GM12878 (cell line): Measurements from ENCODE around the gene BEX3. TPM values are rescaled to one million over a fixed set of nuclear protein-coding genes. Genes with fewer than 3 reads are reported as not detected.
A peak's percentile ranks its signal among the peaks of the same experiment; 100 is the strongest.

Source experiments
- ATAC-seq: fragments of 200-7000 bp; cut with Tn5 transposase; 3 replicates; pipeline ENCODE4 v1.9.1; 2020; ENCODE audit warnings: mild to moderate bottlenecking, moderate library complexity
- BruUV-seq: library from RNA; stranded (reverse); fragments of 400-500 nt; replicated peaks from 2 replicates; lab custom pipeline; 2021; lab: Mats Ljungman, UMichigan
- CTCF ChIA-PET: fragments of 300-600 bp; sonication (Branson Sonifier 250); formaldehyde crosslinking; extraction: SDS; loops from one replicate; lab custom pipeline; 2021; ENCODE audit warnings: inconsistent platforms; lab: Yijun Ruan, JAX
- POLR2A ChIA-PET: fragments of 350-600 bp; formaldehyde crosslinking; extraction: SDS; loops from one replicate; lab custom pipeline; 2021; ENCODE audit warnings: inconsistent platforms; lab: Charles Lee
- RAD21 ChIA-PET: fragments of 300-600 bp; sonication (Branson Sonifier 250); formaldehyde crosslinking; loops from one replicate; lab custom pipeline; 2023; ENCODE audit warnings: antibody characterized with exemption; ENCODE audit not compliant: unreplicated experiment; lab: Charles Lee
- SMC1A ChIA-PET: fragments of 300-600 bp; sonication (Branson Sonifier 250); formaldehyde crosslinking; loops from one replicate; lab custom pipeline; 2023; ENCODE audit not compliant: unreplicated experiment, uncharacterized antibody; lab: Charles Lee
- DNase-seq: peaks from one replicate; pipeline ENCODE4 v3.0.0-alpha.2; 2011; ENCODE audit warnings: low read depth, low spot score
- FAIRE-seq: peaks from 3 replicates; lab custom pipeline; 2011; peaks lifted over from hg19 to GRCh38; lab: Jason Lieb, UNC
- H2AFZ ChIP-seq: 2 replicates; pipeline ENCODE4 v1.6.0; 2011; ENCODE audit warnings: low read depth, low read length, control low read depth; ENCODE audit not compliant: control insufficient read depth
- H3K27ac ChIP-seq: 2 replicates; pipeline ENCODE4 v1.5.1; 2011; ENCODE audit warnings: control low read depth; ENCODE audit not compliant: control insufficient read depth, insufficient read depth
- H3K27me3 ChIP-seq, 2 experiments: replicated peaks in 1 of 2; 2 replicates each; pipeline versions ENCODE4 v1.6.0 to v1.6.1; 2011; ENCODE audit warnings: low read length in 1 of 2; ENCODE audit not compliant: control insufficient read depth in 2 of 2, insufficient read depth in 2 of 2
- H3K36me3 ChIP-seq, 2 experiments: 2 replicates each; pipeline ENCODE4 v1.5.1; 2011; ENCODE audit warnings: low read length in 1 of 2; ENCODE audit not compliant: control insufficient read depth in 2 of 2, insufficient read depth in 2 of 2
- H3K4me1 ChIP-seq: 2 replicates; pipeline ENCODE4 v1.6.1; 2011; ENCODE audit warnings: mild to moderate bottlenecking, low read length, moderate library complexity, mixed read lengths; ENCODE audit not compliant: control insufficient read depth, insufficient read depth
- H3K4me2 ChIP-seq: 2 replicates; pipeline ENCODE4 v1.6.0; 2011; ENCODE audit warnings: control low read depth; ENCODE audit not compliant: control insufficient read depth, insufficient read depth
- H3K4me3 ChIP-seq: fragments of 200-600 bp; sonication (generic); 2 replicates; pipeline ENCODE4 v1.5.1; 2016
- H3K79me2 ChIP-seq: 2 replicates; pipeline ENCODE4 v1.6.0; 2011; ENCODE audit warnings: low read length; ENCODE audit not compliant: control insufficient read depth, insufficient read depth
- H3K9ac ChIP-seq: 2 replicates; pipeline ENCODE4 v1.8.0; 2011; ENCODE audit warnings: low read length, control low read depth, mixed read lengths; ENCODE audit not compliant: control insufficient read depth, insufficient read depth
- H3K9me3 ChIP-seq: replicated peaks from 3 replicates; pipeline ENCODE4 v1.5.1; 2011; ENCODE audit warnings: mild to moderate bottlenecking, low read length; ENCODE audit not compliant: control insufficient read depth, insufficient read depth
- H4K20me1 ChIP-seq: 2 replicates; pipeline ENCODE4 v1.6.0; 2011; ENCODE audit not compliant: control insufficient read depth, insufficient read depth
- IKZF1 ChIP-seq: fragments of 450-650 bp; conservative IDR thresholded peaks from 2 replicates; pipeline ENCODE4 v1.6.1; 2017; ENCODE audit warnings: antibody characterized with exemption, mild to moderate bottlenecking
- IKZF2 ChIP-seq, 2 experiments: fragments of 450-650 bp; IDR thresholded peaks; 2 replicates each; pipeline ENCODE4 v1.6.1; 2017; ENCODE audit warnings: mild to moderate bottlenecking in 2 of 2, moderate library complexity in 2 of 2
- RFX5 ChIP-seq: IDR thresholded peaks from 2 replicates; pipeline ENCODE4 v1.6.1; 2011; ENCODE audit warnings: low read depth, low read length, improper control_type of control experiment
- WGBS: methylation state at CpG from one replicate; pipeline ENCODE4 v1.1.6; 2016; ENCODE audit warnings: low lambda C conversion rate; ENCODE audit not compliant: insufficient replicate concordance, insufficient coverage; ENCODE audit errors: missing lambda C conversion rate; 5-methylcytosine and 5-hydroxymethylcytosine counted together
- in situ Hi-C: fragments of 300-500 bp; cut with MboI; formaldehyde crosslinking; loops from 9 replicates; pipeline ENCODE4 v1.14.3; 2018; ENCODE audit warnings: mixed read lengths
- intact Hi-C: fragments of 100-400 bp; cut with micrococcal nuclease; formaldehyde crosslinking; loops from one replicate; pipeline ENCODE4 v1.14.2; 2022; ENCODE audit not compliant: unreplicated experiment
- polyA plus RNA-seq, 11 experiments: library from polyadenylated mRNA; depleted of rRNA in 4 of 11; unstranded in 6 of 11; stranded (reverse) in 5 of 11; fragments of >200 nt; fragmentation: Nextera tagmentation in 4 of 11; fragmentation: Illumina TruSeq in 1 of 11; extraction: Ambion mirVana in 4 of 11; extraction: Trizol in 1 of 11; gene quantifications; 1 replicate in 1 of 11; 2 replicates in 10 of 11; pipeline versions ENCODE4 v1.2.1 to v1.2.3, GENCODE V29; 2011 to 2016; ENCODE audit warnings: inconsistent platforms in 2 of 11, missing spikeins in 2 of 11, low read depth in 1 of 11
- total RNA-seq, 4 experiments: library from RNA; depleted of rRNA in 3 of 4; stranded (reverse); fragments of >200 nt in 3 of 4; fragmentation: Illumina TruSeq in 1 of 4; extraction: Trizol in 1 of 4; gene quantifications; 2 replicates each; pipeline versions ENCODE4 v1.2.1 to v1.2.3, GENCODE V29; 2013 to 2021
- TF ChIP-seq, protein P1 (sequence below): IDR thresholded peaks from 2 replicates; pipeline ENCODE4 v1.6.1; 2011; ENCODE audit warnings: borderline replicate concordance, low read depth, mild to moderate bottlenecking, moderate library complexity, mixed read lengths, low read length; ENCODE audit not compliant: insufficient read depth; ENCODE audit errors: extremely low read length

BEX3 gene
- total and polyA plus RNA-seq, 10 of the 15 experiments (the other 5 are each of a cell fraction or from before 2014, with no cell fraction given), result 1.3 to 1.5 TPM; not detected in 8

DNA sequence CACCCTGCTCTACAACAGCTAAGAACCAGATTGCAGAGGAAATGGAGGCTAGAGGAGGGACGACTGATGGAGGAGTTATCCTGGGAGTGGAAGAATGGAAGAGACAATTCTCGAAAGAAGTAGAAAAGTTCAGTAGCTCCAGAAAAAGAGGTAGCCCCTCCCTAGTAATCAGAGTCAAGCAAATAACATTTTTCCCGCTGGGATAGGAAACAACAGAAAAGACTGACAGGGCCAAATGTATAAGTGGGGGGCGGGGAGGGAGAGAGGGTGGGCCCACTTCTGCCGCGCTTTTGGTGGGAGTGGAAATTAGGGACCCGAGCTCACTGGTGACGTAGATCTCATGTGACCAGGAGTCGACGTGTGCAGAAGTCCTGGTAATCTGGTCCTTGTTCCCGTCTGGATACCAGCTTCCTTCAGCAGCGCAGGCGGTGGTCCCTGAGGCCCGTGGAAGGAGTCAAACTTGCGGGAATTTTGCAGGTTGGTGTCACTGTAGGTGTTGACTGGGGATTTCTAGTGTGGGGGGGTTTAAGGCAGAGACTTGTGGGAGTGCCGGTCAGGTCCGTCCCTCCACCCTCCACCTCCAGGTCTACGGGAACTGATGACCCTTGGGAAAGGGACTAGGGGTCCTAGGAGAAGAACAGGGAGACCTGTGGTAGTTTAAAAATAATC lies 20.1 kb upstream of the BEX3 start, which contains the start of gene TCEAL9:
TCEAL9 (plus strand) TSS at position 377 of the 669 bp plus-strand sequence. CDS start 1,179 bp downstream, outside the sequence.
- TF ChIP-seq, protein P1, sequence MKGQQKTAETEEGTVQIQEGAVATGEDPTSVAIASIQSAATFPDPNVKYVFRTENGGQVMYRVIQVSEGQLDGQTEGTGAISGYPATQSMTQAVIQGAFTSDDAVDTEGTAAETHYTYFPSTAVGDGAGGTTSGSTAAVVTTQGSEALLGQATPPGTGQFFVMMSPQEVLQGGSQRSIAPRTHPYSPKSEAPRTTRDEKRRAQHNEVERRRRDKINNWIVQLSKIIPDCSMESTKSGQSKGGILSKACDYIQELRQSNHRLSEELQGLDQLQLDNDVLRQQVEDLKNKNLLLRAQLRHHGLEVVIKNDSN, result peak; percentile 29
- TF ChIP-seq IKZF1 (0 out of 2 replicates have a peak, but pooled peaks have one; percentile 24), RFX5 (no peak), IKZF2 (IDR thresholded peaks at IDR 0.05) (0 out of 4 replicates have a peak, but pooled peaks of 1 of the 2 experiments have one; percentile 21)
- ChIA-PET SMC1A (no interaction called here), CTCF (interaction anchor here (1.9 kb wide), 1 partner anchor 15 kb away, joined by 7 read pairs; no protein-coding TSS in a partner anchor), POLR2A (no interaction called here), RAD21 (interaction anchor here (0.6 kb wide), 1 partner anchor 305 kb away, joined by 3 read pairs; no protein-coding TSS in a partner anchor)
- WGBS, result 10% methylated on average over 18 of the region's 18 CpGs
- Histone ChIP-seq H3K9me3 (no peaks in the 10 kb centered on the region), H2AFZ (peak within 1 kb of the TSS; percentile 58), H3K9ac (no peak within 1 kb of the TSS), H3K79me2 (no peaks in the 10 kb centered on the region), H3K27ac (no peak within 1 kb of the TSS), H3K4me2 (peak within 1 kb of the TSS; percentile 46), H4K20me1 (no peaks in the 10 kb centered on the region), H3K36me3 (no peaks in the 10 kb centered on the region), H3K4me3 (peak within 1 kb of the TSS; percentile 50; the same call in 1 of the 2 replicates), H3K4me1 (no peaks in the 10 kb centered on the region), H3K27me3 (no peaks in the 10 kb centered on the region)
- peak; percentile 22; the same call in 1 of the 3 replicates for ATAC-seq
- in situ Hi-C loops (no loop called here), intact Hi-C loops (no loop called here)
- no peak for FAIRE-seq
- no peak for DNase-seq
- no TSS peak for BruUV-seq
